HUES64 (cell line): ENCODE data around the gene SYT8.

Experiments
- H3K27ac ChIP-seq: 2 replicates; pipeline ENCODE4 v1.7.0; 2013; ENCODE audit warnings: low read depth, low read length, inconsistent platforms
- H3K27me3 ChIP-seq: 2 replicates; pipeline ENCODE4 v1.6.1; 2013; ENCODE audit warnings: mild to moderate bottlenecking, low read length; ENCODE audit not compliant: insufficient read depth
- H3K36me3 ChIP-seq: 2 replicates; pipeline ENCODE4 v1.6.1; 2013; ENCODE audit warnings: mild to moderate bottlenecking, low read length; ENCODE audit not compliant: insufficient read depth
- H3K4me1 ChIP-seq: 2 replicates; pipeline ENCODE4 v1.6.1; 2013; ENCODE audit warnings: mild to moderate bottlenecking, low read length, moderate library complexity; ENCODE audit not compliant: insufficient read depth
- H3K4me3 ChIP-seq: 2 replicates; pipeline ENCODE4 v1.5.1; 2013; ENCODE audit warnings: mild to moderate bottlenecking, low read length, moderate library complexity
- H3K9ac ChIP-seq: 2 replicates; pipeline ENCODE4 v1.6.1; 2013; ENCODE audit warnings: mild to moderate bottlenecking, low read depth, low read length
- H3K9me3 ChIP-seq: 2 replicates; pipeline ENCODE4 v1.6.1; 2013; ENCODE audit warnings: low read depth, low read length; ENCODE audit not compliant: insufficient read depth
- WGBS: fragments of 150-250, 120-280 bp; methylation state at CpG from one replicate; pipeline ENCODE4 v1.1.7; 2013; ENCODE audit warnings: missing lambda C conversion rate; 5-methylcytosine and 5-hydroxymethylcytosine counted together

SYT8 gene

GRCh38 chr11:1841511-1842148 is 6.8 kb downstream of the SYT8 start:
- peaks cover 6% of the 10 kb centered on the region; the same call in 1 of the 2 replicates for H3K27me3 ChIP-seq
- H3K9me3 ChIP-seq = no peaks in the 10 kb centered on the region
- H3K4me1 ChIP-seq = no peaks in the 10 kb centered on the region
- H3K9ac ChIP-seq = no peak overlapping the region
- no peak overlapping the region for H3K27ac ChIP-seq
- H3K36me3 ChIP-seq = no peaks in the 10 kb centered on the region
- WGBS = 94% methylated on average over 19 of the region's 19 CpGs
- H3K4me3 ChIP-seq = no peak overlapping the region

- H3K27ac ChIP-seq = no peak overlapping the region
- H3K36me3 ChIP-seq = no peaks in the 10 kb centered on the region
- 92% methylated on average over 29 of the region's 29 CpGs for WGBS
- no peaks in the 10 kb centered on the region for H3K4me1 ChIP-seq
- no peak overlapping the region for H3K9ac ChIP-seq
- peaks cover 6% of the 10 kb centered on the region; the same call in 1 of the 2 replicates for H3K27me3 ChIP-seq
- H3K4me3 ChIP-seq = no peak overlapping the region
- H3K9me3 ChIP-seq = no peaks in the 10 kb centered on the region
These were observed 7.6 kb downstream of the SYT8 start for GRCh38 chr11:1842149-1843097.

GRCh38 chr11:1843098-1843473 is 8.3 kb downstream of the SYT8 start:
- no peak overlapping the region for H3K9ac ChIP-seq
- no peak overlapping the region for H3K27ac ChIP-seq
- no peaks in the 10 kb centered on the region for H3K36me3 ChIP-seq
- H3K4me3 ChIP-seq = no peak overlapping the region
- no peaks in the 10 kb centered on the region for H3K9me3 ChIP-seq
- H3K4me1 ChIP-seq = no peaks in the 10 kb centered on the region
- H3K27me3 ChIP-seq = peaks cover 6% of the 10 kb centered on the region; the same call in 1 of the 2 replicates
- 87% methylated on average over 11 of the region's 11 CpGs for WGBS

- Histone ChIP-seq H3K36me3 (no peaks in the 10 kb centered on the region), H3K4me1 (no peaks in the 10 kb centered on the region), H3K9me3 (no peaks in the 10 kb centered on the region), H3K27me3 (peaks cover 6% of the 10 kb centered on the region; the same call in 1 of the 2 replicates), H3K4me3 (no peak overlapping the region), H3K9ac (no peak overlapping the region), H3K27ac (no peak overlapping the region)
- 90% methylated on average over 8 of the region's 8 CpGs for WGBS
These were observed 9.0 kb downstream of the SYT8 start for GRCh38 chr11:1843796-1844195.

GRCh38 chr11:1844221-1845094 is 9.7 kb downstream of the SYT8 start:
- Histone ChIP-seq H3K27ac (no peak overlapping the region), H3K9ac (no peak overlapping the region), H3K9me3 (no peaks in the 10 kb centered on the region), H3K36me3 (no peaks in the 10 kb centered on the region), H3K27me3 (peaks cover 6% of the 10 kb centered on the region; the same call in 1 of the 2 replicates), H3K4me3 (no peak overlapping the region), H3K4me1 (no peaks in the 10 kb centered on the region)
- WGBS = 90% methylated on average over 23 of the region's 23 CpGs

GRCh38 chr11:1845095-1845429 is 10.3 kb downstream of the SYT8 start:
- H3K36me3 ChIP-seq = no peaks in the 10 kb centered on the region
- H3K9me3 ChIP-seq = no peaks in the 10 kb centered on the region
- WGBS = 87% methylated on average over 1 of the region's 1 CpG
- H3K4me1 ChIP-seq = no peaks in the 10 kb centered on the region
- H3K27me3 ChIP-seq = peaks cover 6% of the 10 kb centered on the region; the same call in 1 of the 2 replicates
- no peak overlapping the region for H3K9ac ChIP-seq
- H3K27ac ChIP-seq = no peak overlapping the region
- no peak overlapping the region for H3K4me3 ChIP-seq

- WGBS = 90% methylated on average over 21 of the region's 21 CpGs
These were observed 11.0 kb downstream of the SYT8 start for GRCh38 chr11:1845561-1846452.

GRCh38 chr11:1846453-1846932 is 11.7 kb downstream of the SYT8 start:
- Histone ChIP-seq H3K27me3 (peaks cover 6% of the 10 kb centered on the region; the same call in 1 of the 2 replicates), H3K4me3 (no peak overlapping the region)
- 92% methylated on average over 9 of the region's 9 CpGs for WGBS

More at GRCh38 chr11:1845561-1846452, 11.0 kb downstream of the SYT8 start:
- no peak overlapping the region for H3K4me3 ChIP-seq
- H3K9ac ChIP-seq = no peak overlapping the region
- no peaks in the 10 kb centered on the region for H3K9me3 ChIP-seq
- H3K4me1 ChIP-seq = no peaks in the 10 kb centered on the region
- H3K27me3 ChIP-seq = peaks cover 6% of the 10 kb centered on the region; the same call in 1 of the 2 replicates
- H3K27ac ChIP-seq = no peak overlapping the region
- no peaks in the 10 kb centered on the region for H3K36me3 ChIP-seq

GRCh38 chr11:1847006-1847735 is 12.4 kb downstream of the SYT8 start:
- no peak overlapping the region for H3K4me3 ChIP-seq
- no peak overlapping the region for H3K27ac ChIP-seq
- 93% methylated on average over 34 of the region's 34 CpGs for WGBS
- H3K36me3 ChIP-seq = no peaks in the 10 kb centered on the region
- H3K27me3 ChIP-seq = peaks cover 6% of the 10 kb centered on the region; the same call in 1 of the 2 replicates
- no peaks in the 10 kb centered on the region for H3K4me1 ChIP-seq
- H3K9ac ChIP-seq = no peak overlapping the region
- no peaks in the 10 kb centered on the region for H3K9me3 ChIP-seq

More at GRCh38 chr11:1846453-1846932, 11.7 kb downstream of the SYT8 start:
- H3K9ac ChIP-seq = no peak overlapping the region
- no peaks in the 10 kb centered on the region for H3K4me1 ChIP-seq
- H3K36me3 ChIP-seq = no peaks in the 10 kb centered on the region
- no peak overlapping the region for H3K27ac ChIP-seq
- H3K9me3 ChIP-seq = no peaks in the 10 kb centered on the region
